HG03571 (cell line): Measurements from ENCODE around the gene DGLUCY.
"Not testable (repeated sequence)": the region's sequence is repeated elsewhere in the genome, so short reads cannot be mapped to it uniquely, and the experiment has no call there.

ENCODE experiments used
- ATAC-seq: cut with Tn5 transposase; IDR thresholded peaks from one replicate; pipeline ENCODE4 v1.9.1; 2021; ENCODE audit not compliant: unreplicated experiment

DGLUCY gene

DNA sequence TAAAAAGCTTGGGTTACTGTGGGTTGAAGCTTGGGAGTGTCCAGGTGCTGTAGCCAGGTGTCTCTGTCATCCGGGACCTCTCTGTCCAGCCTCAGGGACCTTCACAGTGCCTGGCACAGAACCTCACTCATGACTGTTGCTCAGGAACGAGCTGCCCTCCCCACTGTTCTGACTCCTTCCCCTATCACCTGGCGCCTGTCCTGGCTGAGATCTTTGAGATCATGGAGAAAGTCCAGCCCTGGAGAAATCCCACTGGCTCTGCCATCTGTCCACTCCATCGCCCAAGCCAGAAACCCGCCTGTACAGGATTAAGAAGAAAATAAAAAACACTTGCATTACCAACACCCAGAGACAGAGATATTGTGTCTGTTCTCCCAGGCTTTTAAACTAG lies 53.5 kb downstream of the DGLUCY start:
- no peak for ATAC-seq

DNA sequence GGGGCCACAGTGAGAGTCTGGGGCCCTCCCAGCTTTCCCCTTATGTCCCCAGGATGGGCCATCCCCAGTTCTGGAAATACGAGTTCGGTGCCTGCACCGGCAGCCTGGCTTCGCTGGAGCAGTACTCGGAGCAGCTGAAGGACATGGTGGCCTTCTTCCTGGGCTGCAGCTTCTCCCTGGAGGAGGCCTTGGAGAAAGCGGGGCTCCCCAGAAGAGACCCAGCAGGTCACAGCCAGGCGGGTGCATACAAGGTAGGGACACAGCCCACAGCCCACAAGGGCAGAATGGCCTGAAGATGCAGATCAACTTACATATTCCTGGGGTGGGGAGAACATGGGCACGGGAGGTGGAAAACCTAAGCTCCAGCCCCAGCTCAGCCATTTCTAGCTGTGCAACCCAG lies 56.1 kb downstream of the DGLUCY start:
- ATAC-seq: no peak

DNA sequence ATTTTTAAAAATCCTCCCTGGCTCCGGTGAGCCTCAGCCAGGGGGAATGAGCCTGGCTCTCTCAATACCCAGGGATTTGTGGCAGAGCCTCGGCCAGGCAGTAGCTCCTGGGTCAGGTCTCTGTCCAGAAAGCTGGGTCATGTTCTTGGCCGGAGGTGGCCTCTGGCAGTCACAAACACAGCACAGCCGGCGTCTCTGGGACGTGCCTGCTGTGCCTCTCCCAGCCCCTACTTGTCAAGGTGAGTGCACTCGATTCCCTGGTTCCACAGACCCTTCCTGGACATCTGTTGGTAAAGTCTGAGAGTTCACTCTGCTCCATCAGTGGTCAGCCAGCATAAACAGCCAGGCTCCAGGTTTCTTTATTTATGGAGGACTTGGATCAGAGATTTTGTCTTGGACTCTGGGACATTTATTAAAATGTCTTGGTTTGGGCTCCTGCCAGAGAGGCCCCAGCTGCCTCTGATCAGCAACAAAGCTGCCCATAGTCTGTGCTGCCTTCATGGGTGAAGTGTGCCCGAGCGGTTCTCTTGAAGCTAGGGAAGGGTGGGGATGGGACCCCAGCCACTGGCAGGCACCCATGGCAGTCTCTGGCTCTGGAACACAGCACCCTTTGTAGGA lies 56.7 kb downstream of the DGLUCY start:
- no peak for ATAC-seq

DNA sequence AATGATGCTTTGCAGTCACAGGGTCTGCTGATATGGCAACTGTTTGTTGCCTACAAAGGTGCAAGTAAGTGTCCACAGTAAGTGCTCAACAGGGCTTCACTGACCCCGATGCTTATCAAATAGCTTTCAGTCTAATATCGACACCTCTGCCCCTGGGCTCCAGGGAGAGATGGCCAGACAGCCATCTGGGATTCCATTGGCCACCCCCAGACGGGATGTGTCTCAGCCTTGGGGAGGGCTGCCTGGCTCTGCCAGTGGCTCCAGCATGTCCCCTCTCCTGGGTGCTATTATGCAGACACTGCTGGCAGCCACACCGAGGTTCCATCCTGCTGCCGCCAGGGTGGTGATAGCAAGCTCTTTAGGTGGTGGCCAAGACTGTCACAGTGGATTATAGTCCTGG lies 57.4 kb downstream of the DGLUCY start:
- no peak for ATAC-seq

DNA sequence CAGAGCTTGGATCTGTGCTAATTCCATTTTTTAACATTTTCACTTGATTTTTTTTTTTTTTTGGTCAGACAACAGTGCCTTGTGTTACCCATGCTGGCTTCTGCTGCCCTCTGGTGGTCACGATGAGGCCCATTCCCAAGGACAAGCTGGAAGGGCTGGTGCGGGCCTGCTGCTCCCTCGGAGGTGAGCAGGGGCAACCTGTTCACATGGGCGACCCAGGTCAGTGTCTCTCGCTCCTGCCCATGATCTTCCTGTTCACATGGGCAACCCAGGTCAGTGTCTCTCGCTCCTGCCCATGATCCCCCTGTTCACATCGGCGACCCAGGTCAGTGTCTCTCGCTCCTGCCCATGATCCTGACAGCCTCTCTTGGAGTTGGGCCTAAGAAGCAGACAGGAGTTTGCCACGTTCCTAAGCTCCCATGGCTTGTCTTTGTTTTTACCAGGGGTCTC lies 59.4 kb downstream of the DGLUCY start:
- ATAC-seq: no peak

DNA sequence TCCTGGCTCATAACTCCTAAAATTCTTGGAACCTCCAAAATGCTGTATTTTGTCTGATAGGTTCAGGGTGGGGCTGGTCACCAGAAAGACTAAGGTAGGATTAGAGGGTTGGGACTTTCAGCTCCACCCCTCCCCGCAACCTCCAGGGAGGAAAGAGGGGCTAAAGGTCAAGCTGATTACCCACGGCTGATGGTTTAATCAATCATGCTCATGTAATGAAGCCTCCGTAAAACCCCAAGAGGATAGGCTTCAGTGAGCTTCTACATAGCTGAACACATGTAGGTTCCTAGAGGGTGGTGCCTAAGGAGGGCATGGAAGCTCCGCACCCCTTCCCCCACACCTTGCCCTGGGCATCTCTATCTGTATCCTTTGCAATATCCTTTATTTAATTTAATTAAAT lies 60.0 kb downstream of the DGLUCY start:
- no peak for ATAC-seq

DNA sequence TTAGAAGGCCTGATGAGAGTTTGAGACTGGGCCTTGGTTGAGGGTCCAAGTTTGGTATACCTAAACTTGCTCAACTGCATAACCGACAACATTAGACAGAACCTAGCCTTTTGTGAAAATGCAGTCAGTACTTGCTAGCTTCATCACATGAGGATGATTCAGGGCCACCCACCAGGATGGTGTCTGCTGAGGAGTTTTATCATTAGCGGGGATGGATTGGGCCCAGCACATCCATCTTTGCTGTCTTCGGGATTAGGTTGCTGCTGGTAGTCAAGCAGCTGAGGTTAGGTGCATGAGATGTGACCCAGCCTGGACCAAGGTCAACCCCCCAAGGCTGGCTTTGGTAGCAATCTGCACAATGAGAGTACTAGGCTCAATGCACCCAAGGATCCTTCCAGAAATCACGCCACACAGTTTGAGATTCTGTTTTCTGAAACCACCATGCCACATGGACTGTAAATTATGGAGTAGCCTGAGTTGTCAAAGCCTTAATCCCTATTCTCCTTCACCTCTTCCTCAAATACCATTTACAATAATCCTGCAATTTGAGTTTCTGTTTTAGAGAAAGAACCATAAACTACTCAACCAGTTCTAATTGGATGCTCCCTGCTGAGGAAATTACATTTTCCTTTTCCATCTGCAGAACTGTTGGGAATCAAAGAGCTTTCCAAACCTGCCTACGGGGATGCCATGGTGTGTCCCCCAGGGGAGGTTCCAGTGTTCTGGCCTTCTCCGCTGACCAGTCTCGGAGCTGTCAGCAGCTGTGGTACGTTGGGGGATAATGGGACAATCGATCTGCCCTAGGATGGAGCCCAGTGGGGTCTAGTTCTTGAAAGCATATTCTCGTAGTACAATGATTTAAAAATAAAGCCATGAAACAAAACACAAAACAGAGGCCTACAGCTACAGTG lies 61.7 kb downstream of the DGLUCY start:
- ATAC-seq: no peak

DNA sequence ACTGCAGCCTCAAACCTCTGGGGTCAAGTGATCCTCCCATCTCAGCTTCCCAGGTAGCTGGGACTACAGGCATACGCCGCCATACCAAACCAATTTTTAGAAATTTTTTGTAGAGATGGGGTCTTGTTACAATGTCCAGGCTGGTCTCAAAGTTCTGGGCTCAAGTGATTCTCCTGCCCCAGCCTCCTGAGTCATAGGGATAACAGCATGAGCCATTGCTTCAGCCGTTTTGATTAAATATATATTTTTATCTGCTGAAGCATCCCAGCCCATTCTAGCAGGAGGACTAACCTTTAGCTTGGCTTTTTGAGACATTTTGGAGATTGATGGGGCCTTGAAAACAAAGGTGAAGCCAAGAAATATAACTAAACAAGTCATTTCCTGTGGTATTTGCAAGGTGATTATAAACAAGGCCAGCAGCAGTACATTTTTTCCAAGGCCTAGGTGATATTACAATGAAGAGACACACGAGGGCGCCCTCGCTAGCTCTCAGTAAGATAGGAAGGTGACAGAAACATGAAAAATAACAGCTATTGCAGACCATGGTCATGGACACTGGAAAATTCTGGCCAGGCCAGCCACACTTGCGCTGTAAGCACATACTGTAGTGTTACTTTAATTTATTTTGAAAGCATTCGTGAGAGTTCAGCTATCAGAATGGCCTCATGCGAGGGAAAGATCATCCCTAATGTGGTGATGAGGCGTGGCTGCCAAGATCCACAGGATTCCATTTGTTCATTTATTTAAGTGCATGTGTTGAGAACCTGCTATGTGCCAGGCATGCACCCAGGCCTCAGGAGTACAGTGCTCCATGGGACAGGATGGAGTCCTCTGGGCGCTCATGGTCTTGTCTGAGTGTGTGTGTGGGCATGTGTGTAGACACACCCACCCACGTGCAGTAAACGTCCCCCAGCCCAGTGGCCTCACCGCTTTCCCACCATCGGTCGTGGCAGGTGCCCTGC lies 63.5 kb downstream of the DGLUCY start:
- ATAC-seq: no peak

DNA sequence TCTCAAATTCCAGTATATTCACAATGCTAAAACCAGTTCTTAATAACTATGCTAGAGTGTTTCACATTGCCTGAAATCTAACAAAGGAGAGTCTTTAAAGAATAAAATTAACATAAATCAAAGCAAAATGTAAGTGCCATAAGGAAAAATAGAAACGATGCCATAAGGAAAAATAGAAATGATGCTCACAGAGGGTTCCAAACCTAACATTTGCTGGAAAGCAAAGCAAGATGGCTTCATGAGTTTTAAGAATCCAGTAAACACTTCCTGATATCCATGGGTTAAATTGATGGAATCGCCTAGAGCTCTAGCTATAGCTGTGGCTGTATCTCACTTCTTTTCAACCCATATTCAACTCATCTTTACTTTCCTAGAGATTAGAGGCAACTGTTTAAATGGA lies 66.7 kb downstream of the DGLUCY start:
- no peak for ATAC-seq

DNA sequence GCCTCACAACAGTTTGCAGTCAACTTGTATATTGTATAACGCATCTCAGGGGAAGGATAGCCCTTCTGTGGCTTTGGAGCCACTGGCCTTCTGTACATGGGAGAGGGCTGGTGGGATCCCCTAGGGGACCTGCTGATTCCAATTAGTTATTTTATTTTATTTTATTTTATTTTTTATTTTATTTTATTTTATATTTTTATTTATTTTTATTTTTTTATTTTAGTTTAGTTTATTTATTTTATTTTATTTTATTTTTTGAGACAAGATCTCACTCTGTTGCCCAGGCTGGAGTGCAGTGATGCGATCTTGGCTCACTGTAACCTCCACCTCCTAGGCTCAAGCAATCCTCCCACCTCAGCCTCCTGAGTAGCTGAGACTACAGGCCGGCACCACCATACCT lies 68.9 kb downstream of the DGLUCY start:
- not testable (repeated sequence) for ATAC-seq

DNA sequence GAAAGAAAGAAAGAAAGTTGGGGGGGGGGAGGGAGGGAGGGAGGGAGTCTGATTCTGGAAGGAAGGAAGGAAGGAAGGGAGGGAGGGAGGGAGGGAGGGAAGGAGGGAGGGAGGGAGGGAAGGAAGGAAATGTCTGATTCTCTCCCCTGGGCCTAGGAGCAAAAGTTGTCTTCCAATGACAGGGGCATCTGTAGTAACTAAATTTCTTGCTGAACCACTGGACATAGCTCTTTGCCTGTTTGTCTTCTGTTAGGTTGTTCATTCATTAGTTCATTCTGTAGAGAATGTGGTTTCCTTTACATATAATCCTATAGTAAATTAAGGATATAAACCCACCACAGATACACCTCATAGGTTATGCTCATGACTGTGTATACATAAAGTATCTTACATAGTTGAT lies 70.7 kb downstream of the DGLUCY start:
- ATAC-seq: no peak

DNA sequence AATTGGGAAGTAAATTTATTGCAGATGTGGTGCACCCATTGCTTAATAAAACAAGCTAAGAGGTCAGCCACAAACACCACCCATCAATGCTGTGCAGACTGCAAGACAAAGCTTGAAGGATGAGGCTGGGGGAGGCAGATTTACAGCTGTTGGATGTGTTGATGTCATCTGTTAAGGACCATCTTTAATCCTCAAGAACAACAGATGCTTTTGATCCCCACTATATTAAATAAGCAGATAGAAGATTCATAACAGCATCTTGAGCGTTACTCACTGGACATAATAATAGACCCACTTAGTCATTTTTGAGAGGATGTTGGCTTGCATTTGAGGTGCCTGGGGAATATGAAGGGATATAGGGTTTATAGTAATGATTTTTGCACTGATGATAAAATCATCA lies 71.8 kb downstream of the DGLUCY start:
- ATAC-seq: no peak

DNA sequence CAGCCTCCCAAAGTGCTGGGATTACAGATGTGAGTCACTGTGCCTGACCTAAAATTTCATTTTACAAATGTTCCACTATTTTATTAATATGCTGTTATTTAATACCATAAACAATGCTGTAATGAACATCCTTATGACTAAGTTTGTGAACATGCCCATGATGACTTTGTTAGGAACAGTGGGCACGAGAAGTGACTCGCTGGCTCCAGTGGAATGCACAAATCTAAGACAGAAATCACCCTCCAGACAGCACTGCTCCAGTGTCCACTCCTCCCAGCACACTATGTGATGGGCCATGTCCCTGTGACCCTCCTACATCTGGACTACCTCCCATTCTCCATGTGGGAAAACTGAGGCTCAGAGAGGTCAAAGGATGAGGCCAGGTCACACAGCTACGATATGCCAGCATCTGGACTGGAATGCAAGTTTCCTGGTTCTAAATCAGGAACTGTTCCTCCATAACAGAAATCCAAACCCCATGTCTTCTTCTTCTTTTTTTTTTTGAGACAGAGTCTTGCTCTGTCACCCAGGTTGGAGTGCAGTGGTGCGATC lies 72.7 kb downstream of the DGLUCY start:
- no peak for ATAC-seq

DNA sequence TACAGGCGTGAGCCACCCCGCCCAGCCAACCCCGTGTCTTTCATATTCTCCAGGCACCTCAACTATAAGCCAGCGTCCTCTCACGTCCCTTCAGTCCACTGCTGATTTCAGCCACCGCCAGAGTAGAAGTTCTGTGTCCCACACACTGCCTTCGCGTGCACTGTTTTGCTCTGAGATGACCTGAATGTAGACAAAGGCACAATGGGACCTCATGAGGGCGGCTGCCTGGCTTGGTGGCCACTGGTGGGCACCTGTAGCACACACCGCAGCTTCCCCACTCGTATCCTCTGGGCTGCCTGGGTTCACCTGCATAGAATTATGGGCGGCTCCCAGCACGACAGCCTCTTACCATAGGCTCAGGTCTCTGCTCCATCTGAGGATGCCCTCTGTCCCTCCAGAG lies 73.4 kb downstream of the DGLUCY start:
- no peak for ATAC-seq

DNA sequence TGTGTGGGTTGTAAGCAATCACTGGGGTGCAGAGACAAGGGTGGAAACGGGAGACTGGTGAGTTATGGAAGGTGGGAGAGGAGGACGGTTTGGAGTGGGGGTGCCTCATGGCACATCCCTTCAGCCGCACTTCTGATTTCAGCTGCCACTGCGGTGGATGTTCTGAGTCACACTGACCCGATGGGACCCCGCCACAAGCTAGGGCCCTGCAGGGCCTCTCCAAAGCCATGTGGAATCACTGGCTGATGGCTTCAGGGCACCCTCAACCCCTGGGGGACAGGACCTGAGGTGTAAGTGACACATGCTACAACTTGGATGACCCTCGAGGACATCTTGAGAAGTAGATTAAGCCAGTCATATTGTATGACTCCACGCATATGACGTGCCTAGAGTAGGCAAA lies 77.0 kb downstream of the DGLUCY start:
- ATAC-seq: no peak

DNA sequence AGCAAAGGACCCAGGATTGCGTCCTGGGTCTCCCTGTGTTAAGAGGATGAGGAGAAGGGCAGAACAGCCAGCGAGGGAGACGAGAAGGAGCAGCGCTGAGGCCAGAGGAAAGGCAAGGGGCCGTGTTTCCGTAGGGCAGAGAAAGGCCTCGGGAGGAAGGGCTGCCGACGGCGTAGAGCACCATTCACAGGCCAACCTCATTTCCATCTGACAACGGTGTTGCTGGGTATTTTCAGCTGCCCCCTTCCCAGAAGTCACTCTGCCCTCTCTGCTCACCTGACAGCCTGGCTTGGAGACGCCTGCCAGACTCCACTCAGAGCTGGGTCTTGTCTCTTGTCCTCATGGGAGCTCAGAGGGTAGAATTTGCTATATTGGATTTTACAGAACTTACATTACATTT lies 79.2 kb downstream of the DGLUCY start:
- no peak for ATAC-seq

DNA sequence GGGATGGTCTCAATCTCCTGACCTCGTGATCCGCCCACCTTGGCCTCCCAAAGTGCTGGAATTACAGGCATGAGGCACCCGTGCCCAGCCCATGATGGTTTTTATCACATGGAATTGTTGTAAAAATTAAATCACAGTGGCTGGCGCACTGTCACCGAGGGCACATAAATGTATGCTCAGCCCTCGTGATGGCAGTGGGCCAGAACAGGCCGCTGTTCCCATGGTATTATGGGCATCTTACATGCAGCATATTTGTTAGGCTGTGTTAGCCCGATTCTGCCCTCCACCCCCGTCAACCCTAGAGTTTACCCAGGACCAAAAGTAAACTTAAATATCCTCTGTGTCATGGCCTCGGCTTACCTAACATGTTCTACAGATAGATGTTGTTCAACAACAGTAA lies 82.0 kb downstream of the DGLUCY start:
- ATAC-seq: no peak

DNA sequence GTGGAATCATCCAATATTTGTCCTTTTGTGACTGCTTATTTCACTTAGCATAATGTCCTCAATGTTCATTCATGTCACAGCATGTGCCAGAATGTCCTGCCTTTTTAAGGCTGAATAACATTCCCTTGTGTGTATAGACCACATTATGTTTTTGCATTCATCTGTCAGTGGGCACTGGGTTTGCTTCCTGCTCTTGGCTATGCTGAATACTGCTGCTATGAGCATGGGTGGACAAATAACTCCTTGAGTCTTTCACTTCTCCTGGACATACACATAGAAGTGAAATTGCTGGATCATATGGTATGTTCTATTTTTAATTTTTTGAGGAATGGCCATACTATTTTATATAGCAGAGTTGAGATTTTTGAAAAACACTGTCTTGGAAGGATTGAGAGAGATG lies 83.8 kb downstream of the DGLUCY start:
- no peak for ATAC-seq

DNA sequence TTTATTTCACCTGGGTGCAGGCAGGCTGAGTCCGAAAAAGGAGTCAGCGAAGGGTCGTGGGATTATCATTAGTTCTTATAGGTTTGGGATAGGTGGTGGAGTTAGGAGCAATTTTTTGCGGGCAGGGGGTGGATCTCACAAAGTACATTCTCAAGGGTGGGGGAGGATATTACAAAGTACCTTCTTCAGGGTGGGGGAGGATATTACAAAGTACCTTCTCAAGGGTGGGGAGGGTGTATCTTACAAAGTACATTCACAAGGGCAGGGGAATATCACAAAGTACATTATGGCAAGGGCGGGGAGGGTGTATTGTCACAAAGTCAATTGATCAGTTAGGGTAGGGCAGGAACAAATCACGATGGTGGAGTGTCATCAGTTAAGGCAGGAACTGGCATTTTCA lies 86.9 kb downstream of the DGLUCY start:
- ATAC-seq: not testable (repeated sequence)

DNA sequence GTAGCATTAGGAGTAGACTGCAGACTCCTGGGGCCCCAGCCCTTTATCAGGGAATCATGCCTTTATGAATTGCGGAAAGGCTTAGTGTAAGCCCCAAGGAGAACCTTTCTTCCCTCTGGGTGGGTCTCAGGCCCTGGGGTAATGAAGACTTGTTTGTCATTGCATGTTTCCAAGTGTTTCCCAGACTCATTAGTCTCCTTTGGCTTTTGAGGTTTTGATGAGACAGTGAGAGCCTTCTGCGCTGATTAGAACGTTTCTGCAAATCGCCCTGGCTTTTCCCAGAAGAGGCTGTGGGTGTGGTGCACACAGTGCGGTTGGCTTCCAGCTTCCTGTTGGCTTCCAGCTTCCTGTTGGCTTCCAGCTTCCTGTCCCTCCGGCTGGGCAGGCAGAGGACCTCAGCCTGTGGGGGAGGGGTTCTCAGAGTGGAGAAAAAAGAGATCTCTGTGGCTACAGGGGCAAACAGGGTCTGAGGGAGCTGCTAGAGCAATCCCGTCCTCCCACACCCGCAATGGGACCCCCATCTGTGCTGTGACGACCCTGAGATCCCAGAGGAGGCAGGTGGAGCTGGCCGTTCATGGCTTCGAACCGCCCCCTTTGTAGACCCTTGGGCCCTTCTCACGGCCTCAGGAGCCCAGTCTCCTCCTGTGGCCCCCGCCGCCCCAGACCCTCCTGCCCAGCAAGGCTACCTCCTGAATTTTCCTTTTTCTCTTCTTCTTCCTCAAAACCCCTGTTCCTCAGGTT lies 88.5 kb downstream of the DGLUCY start:
- no peak for ATAC-seq
